ENCODE data around the gene C4A. TPM values are rescaled to one million over a fixed set of nuclear protein-coding genes. Genes with fewer than 3 reads are reported as not detected.

C4A gene
- total RNA-seq, 5 donors from 2014 or later (not counting 1 experiment from before 2014, with no cell fraction given): 3.5 to 11.6 (median 6.1) TPM

GRCh38 chr6:31945154-31945506 lies 36.7 kb upstream of the C4A start:
- 90% methylated on average over 3 of the region's 9 CpGs for WGBS (ENCODE audit: insufficient coverage)
- no peaks in the 10 kb centered on the region for H3K36me3 Mint-ChIP-seq
- CTCF ChIA-PET: interaction anchor here in 1 of 2 donors (0.5 kb wide), 1 partner anchor 8 kb away, joined by 4 read pairs; no protein-coding TSS in a partner anchor
- Histone ChIP-seq H3K9me3 (no peaks in the 10 kb centered on the region), H3K36me3 (ENCODE audit: control insufficient read depth in 2 of 2, extremely low read depth in 1 of 2, insufficient read depth in 1 of 2, low read length in 1 of 2) (no peaks in the 10 kb centered on the region), H3K27me3 (replicated peaks in 1 of 2; ENCODE audit: control insufficient read depth in 2 of 2, extremely low read depth in 1 of 2, insufficient read depth in 2 of 2, low read length in 1 of 2) (peaks cover 0 to 47% of the 10 kb centered on the region in 2 experiments), H3K27ac (ENCODE audit: low read length) (no peak overlapping the region), H3K4me3 (ENCODE audit: control insufficient read depth in 1 of 2, extremely low read depth in 1 of 2, low read length in 1 of 2) (no peak overlapping the region), H3K4me1 (ENCODE audit: control insufficient read depth in 1 of 2, extremely low read depth in 1 of 2, insufficient read depth in 2 of 2, low read length in 2 of 2) (no peaks in the 10 kb centered on the region)
- peak overlapping the region in 1 of 2 donors; percentile 12 for H3K27ac Mint-ChIP-seq
- POLR2A ChIA-PET: no interaction called here
- DNase-seq (no peak), ATAC-seq (replicated peaks in 1 of 4) (no peak)
- H3K9me3 Mint-ChIP-seq: no peaks in the 10 kb centered on the region
- H3K4me1 Mint-ChIP-seq: peaks cover 0 to 10% (median 0%) of the 10 kb centered on the region in 3 donors
- peaks cover 8 to 27% of the 10 kb centered on the region in 2 donors for H3K27me3 Mint-ChIP-seq
- no peak overlapping the region for H3K4me3 Mint-ChIP-seq

- H3K4me3 Mint-ChIP-seq: no peak within 1 kb of the TSS
- H3K36me3 ChIP-seq (ENCODE audit: control insufficient read depth in 2 of 2, extremely low read depth in 1 of 2, insufficient read depth in 1 of 2, low read length in 1 of 2): no peaks in the 10 kb centered on the region
- 52% methylated on average over 8 of the region's 11 CpGs for WGBS (ENCODE audit: insufficient coverage)
Observed at GRCh38 chr6:31945507-31946369, 36.1 kb upstream of the C4A start, which contains the start of gene CFB. CFB (plus strand) TSS chr6:31946095; CDS start chr6:31946222, 127 bp downstream.

DNA sequence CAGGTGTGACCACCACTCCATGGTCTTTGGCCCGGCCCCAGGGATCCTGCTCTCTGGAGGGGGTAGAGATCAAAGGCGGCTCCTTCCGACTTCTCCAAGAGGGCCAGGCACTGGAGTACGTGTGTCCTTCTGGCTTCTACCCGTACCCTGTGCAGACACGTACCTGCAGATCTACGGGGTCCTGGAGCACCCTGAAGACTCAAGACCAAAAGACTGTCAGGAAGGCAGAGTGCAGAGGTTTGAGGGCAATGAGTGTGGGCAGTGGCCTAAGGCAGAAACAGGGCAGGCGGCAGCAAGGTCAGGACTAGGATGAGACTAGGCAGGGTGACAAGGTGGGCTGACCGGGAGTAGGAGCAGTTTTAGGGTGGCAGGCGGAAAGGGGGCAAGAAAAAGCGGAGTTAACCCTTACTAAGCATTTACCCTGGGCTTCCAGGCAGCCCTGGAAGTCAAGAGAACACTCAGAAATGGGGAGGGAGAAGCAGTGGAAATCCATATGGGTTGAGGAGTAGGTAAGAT lies 35.4 kb upstream of the C4A start:
- Histone ChIP-seq H3K27ac (ENCODE audit: low read length) (no peak overlapping the region), H3K36me3 (ENCODE audit: control insufficient read depth in 2 of 2, extremely low read depth in 1 of 2, insufficient read depth in 1 of 2, low read length in 1 of 2) (peaks cover 4% of the 10 kb centered on the region in 2 donors), H3K9me3 (no peaks in the 10 kb centered on the region), H3K4me1 (ENCODE audit: control insufficient read depth in 1 of 2, extremely low read depth in 1 of 2, insufficient read depth in 2 of 2, low read length in 2 of 2) (no peaks in the 10 kb centered on the region), H3K27me3 (replicated peaks in 1 of 2; ENCODE audit: control insufficient read depth in 2 of 2, extremely low read depth in 1 of 2, insufficient read depth in 2 of 2, low read length in 1 of 2) (peaks cover 0 to 44% of the 10 kb centered on the region in 2 experiments), H3K4me3 (ENCODE audit: control insufficient read depth in 1 of 2, extremely low read depth in 1 of 2, low read length in 1 of 2) (no peak overlapping the region)
- Mint-ChIP-seq H3K36me3 (no peaks in the 10 kb centered on the region), H3K9me3 (no peaks in the 10 kb centered on the region), H3K27me3 (peaks cover 8 to 27% of the 10 kb centered on the region in 2 donors), H3K4me1 (peaks cover 0 to 10% (median 0%) of the 10 kb centered on the region in 3 donors), H3K4me3 (no peak overlapping the region), H3K27ac (peak overlapping the region in 1 of 2 donors; percentile 9)
- ChIA-PET POLR2A (no interaction called here), CTCF (no interaction called here)
- 73% methylated on average over 10 of the region's 11 CpGs for WGBS (ENCODE audit: insufficient coverage)
- DNase-seq (no peak), ATAC-seq (replicated peaks in 1 of 4) (no peak)

More at GRCh38 chr6:31945507-31946369, 36.1 kb upstream of the C4A start, which contains the start of gene CFB:
- H3K27me3 ChIP-seq (replicated peaks in 1 of 2; ENCODE audit: control insufficient read depth in 2 of 2, extremely low read depth in 1 of 2, insufficient read depth in 2 of 2, low read length in 1 of 2): peaks cover 0 to 47% of the 10 kb centered on the region in 2 experiments
- no peaks in the 10 kb centered on the region for H3K4me1 ChIP-seq (ENCODE audit: control insufficient read depth in 1 of 2, extremely low read depth in 1 of 2, insufficient read depth in 2 of 2, low read length in 2 of 2)
- no peak within 1 kb of the TSS for H3K27ac ChIP-seq (ENCODE audit: low read length)
- Mint-ChIP-seq H3K9me3 (no peaks in the 10 kb centered on the region), H3K36me3 (no peaks in the 10 kb centered on the region), H3K4me1 (peaks cover 0 to 10% (median 0%) of the 10 kb centered on the region in 3 donors), H3K27me3 (peaks cover 8 to 27% of the 10 kb centered on the region in 2 donors), H3K27ac (peak within 1 kb of the TSS in 1 of 2 donors; percentile 12)
- CTCF ChIA-PET: interaction anchor here in 1 of 2 donors (0.5 kb wide), 1 partner anchor 9 kb away, joined by 4 read pairs; no protein-coding TSS in a partner anchor
- H3K9me3 ChIP-seq: no peaks in the 10 kb centered on the region
- no peak within 1 kb of the TSS for H3K4me3 ChIP-seq (ENCODE audit: control insufficient read depth in 1 of 2, extremely low read depth in 1 of 2, low read length in 1 of 2)
- ATAC-seq (replicated peaks in 1 of 4) (no peak), DNase-seq (no peak)
- POLR2A ChIA-PET: no interaction called here

GRCh38 chr6:31947070-31947675 lies 34.7 kb upstream of the C4A start:
- Mint-ChIP-seq H3K4me1 (peaks cover 0 to 10% (median 0%) of the 10 kb centered on the region in 3 donors), H3K27ac (no peak overlapping the region), H3K4me3 (no peak overlapping the region), H3K9me3 (no peaks in the 10 kb centered on the region), H3K27me3 (peaks cover 6 to 25% of the 10 kb centered on the region in 2 donors), H3K36me3 (no peaks in the 10 kb centered on the region)
- CTCF ChIA-PET: no interaction called here
- Histone ChIP-seq H3K27me3 (replicated peaks in 1 of 2; ENCODE audit: control insufficient read depth in 2 of 2, extremely low read depth in 1 of 2, insufficient read depth in 2 of 2, low read length in 1 of 2) (peaks cover 0 to 42% of the 10 kb centered on the region in 2 experiments), H3K4me1 (ENCODE audit: control insufficient read depth in 1 of 2, extremely low read depth in 1 of 2, insufficient read depth in 2 of 2, low read length in 2 of 2) (no peaks in the 10 kb centered on the region), H3K36me3 (ENCODE audit: control insufficient read depth in 2 of 2, extremely low read depth in 1 of 2, insufficient read depth in 1 of 2, low read length in 1 of 2) (peaks cover 6 to 11% of the 10 kb centered on the region in 2 donors), H3K4me3 (ENCODE audit: control insufficient read depth in 1 of 2, extremely low read depth in 1 of 2, low read length in 1 of 2) (no peak overlapping the region), H3K9me3 (no peaks in the 10 kb centered on the region), H3K27ac (ENCODE audit: low read length) (no peak overlapping the region)
- ATAC-seq (replicated peaks in 1 of 4) (no peak), DNase-seq (no peak)
- POLR2A ChIA-PET: no interaction called here
- 87% methylated on average over 20 of the region's 24 CpGs for WGBS (ENCODE audit: insufficient coverage)

- ChIA-PET CTCF (no interaction called here), POLR2A (interaction anchor here in 1 of 2 donors (0.7 kb wide), 1 partner anchor 112 kb away, joined by 3 read pairs; no protein-coding TSS in a partner anchor)
- H3K27me3 Mint-ChIP-seq: peaks cover 0 to 18% of the 10 kb centered on the region in 2 donors
- H3K9me3 Mint-ChIP-seq: no peaks in the 10 kb centered on the region
- 83% methylated on average over 3 of the region's 4 CpGs for WGBS (ENCODE audit: insufficient coverage)
- no peak overlapping the region for H3K27ac Mint-ChIP-seq
- Histone ChIP-seq H3K9me3 (no peaks in the 10 kb centered on the region), H3K4me3 (ENCODE audit: control insufficient read depth in 1 of 2, extremely low read depth in 1 of 2, low read length in 1 of 2) (no peak overlapping the region), H3K27me3 (replicated peaks in 1 of 2; ENCODE audit: control insufficient read depth in 2 of 2, extremely low read depth in 1 of 2, insufficient read depth in 2 of 2, low read length in 1 of 2) (peaks cover 0 to 35% of the 10 kb centered on the region in 2 experiments), H3K27ac (ENCODE audit: low read length) (no peak overlapping the region), H3K4me1 (ENCODE audit: control insufficient read depth in 1 of 2, extremely low read depth in 1 of 2, insufficient read depth in 2 of 2, low read length in 2 of 2) (no peaks in the 10 kb centered on the region), H3K36me3 (ENCODE audit: control insufficient read depth in 2 of 2, extremely low read depth in 1 of 2, insufficient read depth in 1 of 2, low read length in 1 of 2) (peaks cover 8 to 16% of the 10 kb centered on the region in 2 donors)
- peaks cover 3% of the 10 kb centered on the region for H3K36me3 Mint-ChIP-seq
- H3K4me1 Mint-ChIP-seq: peaks cover 0 to 5% (median 0%) of the 10 kb centered on the region in 3 donors
- DNase-seq (no peak), ATAC-seq (replicated peaks in 1 of 4) (no peak)
- H3K4me3 Mint-ChIP-seq: no peak overlapping the region
Observed at GRCh38 chr6:31947864-31948263, 34.0 kb upstream of the C4A start.

DNA sequence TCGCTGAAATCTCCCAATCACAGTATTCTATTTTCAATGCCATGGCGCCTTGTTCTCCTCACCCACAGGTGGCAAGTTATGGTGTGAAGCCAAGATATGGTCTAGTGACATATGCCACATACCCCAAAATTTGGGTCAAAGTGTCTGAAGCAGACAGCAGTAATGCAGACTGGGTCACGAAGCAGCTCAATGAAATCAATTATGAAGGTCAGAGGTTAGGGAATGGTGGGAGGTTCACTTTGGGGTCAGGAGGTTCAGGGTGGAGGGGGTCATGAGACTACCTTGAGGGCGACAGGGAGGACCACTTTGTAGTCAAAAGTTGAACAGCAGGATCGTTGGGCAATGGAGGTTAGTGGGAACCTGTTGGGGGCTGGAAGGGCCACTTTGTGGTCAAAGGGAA lies 33.6 kb upstream of the C4A start:
- Mint-ChIP-seq H3K27ac (no peak overlapping the region), H3K4me3 (no peak overlapping the region), H3K9me3 (no peaks in the 10 kb centered on the region), H3K36me3 (peaks cover 8% of the 10 kb centered on the region), H3K4me1 (peaks cover 0 to 5% (median 0%) of the 10 kb centered on the region in 3 donors), H3K27me3 (peaks cover 0 to 18% of the 10 kb centered on the region in 2 donors)
- no peak for ATAC-seq (replicated peaks in 1 of 4)
- POLR2A ChIA-PET: interaction anchor here in 1 of 2 donors (0.7 kb wide), 1 partner anchor 113 kb away, joined by 3 read pairs; no protein-coding TSS in a partner anchor
- Histone ChIP-seq H3K4me1 (ENCODE audit: control insufficient read depth in 1 of 2, extremely low read depth in 1 of 2, insufficient read depth in 2 of 2, low read length in 2 of 2) (no peaks in the 10 kb centered on the region), H3K27ac (ENCODE audit: low read length) (no peak overlapping the region), H3K9me3 (no peaks in the 10 kb centered on the region), H3K4me3 (ENCODE audit: control insufficient read depth in 1 of 2, extremely low read depth in 1 of 2, low read length in 1 of 2) (no peak overlapping the region), H3K27me3 (replicated peaks in 1 of 2; ENCODE audit: control insufficient read depth in 2 of 2, extremely low read depth in 1 of 2, insufficient read depth in 2 of 2, low read length in 1 of 2) (peaks cover 0 to 31% of the 10 kb centered on the region in 2 experiments), H3K36me3 (ENCODE audit: control insufficient read depth in 2 of 2, extremely low read depth in 1 of 2, insufficient read depth in 1 of 2, low read length in 1 of 2) (peaks cover 9 to 20% of the 10 kb centered on the region in 2 donors)
- CTCF ChIA-PET: interaction anchor here in 1 of 2 donors (0.6 kb wide), 1 partner anchor 285 kb away, joined by 5 read pairs; no protein-coding TSS in a partner anchor
- 74% methylated on average over 5 of the region's 5 CpGs for WGBS (ENCODE audit: insufficient coverage)
- DNase-seq: no peak

Measured in T-cell (primary cell).